ENCODE data around the gene C16orf74.

Gene C16orf74

DNA sequence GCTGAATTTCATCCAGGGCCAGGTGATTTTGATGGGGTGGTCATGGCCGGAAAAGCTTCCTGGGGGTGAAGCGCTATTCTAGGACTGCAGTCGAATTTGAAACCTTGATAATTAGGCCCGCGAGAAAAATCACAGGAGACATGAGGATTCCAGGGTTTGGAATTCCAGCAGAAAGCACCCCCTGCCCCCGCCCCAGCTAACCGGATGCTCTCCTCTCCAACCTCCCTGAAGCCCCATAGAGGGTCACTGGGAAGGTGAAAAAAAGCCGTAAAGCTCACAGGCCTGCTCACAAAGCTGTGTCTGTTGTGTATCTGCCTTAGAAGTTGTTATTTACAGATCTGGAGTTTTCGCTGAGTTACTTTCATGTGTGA is 61.0 kb downstream of the C16orf74 start:
- DNase-seq = no peak

DNA sequence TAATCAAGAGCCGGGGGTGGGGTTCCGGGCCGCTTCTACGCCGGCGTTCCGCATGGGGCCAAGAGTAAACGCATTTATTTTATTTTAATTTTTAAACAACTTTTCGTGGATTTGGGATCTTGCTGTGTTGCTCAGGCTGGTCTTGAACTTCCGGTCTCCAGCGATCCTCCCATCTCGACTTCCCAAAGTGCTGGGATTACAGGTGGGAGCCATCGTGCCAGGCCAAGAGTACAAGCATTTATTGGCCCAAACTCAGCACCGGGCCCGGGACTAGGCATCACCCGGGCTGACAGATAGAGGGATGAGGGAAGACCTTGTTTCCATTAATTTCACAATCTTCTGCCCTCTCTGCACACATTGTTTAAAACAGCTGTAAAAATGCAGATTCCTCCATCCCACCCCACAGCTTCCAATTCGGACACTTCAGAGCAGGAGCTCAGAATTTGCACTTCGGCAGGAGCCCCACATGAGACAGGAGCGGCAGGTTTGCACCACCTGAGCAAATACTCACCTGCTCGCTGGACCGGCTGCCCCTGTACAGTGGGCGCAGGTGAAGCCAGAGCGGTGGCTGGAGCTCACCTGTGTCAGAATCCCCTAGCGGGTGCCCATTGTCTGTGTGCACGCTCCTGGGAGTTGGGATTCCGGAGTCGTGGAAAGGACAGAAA is 61.5 kb downstream of the C16orf74 start:
- no peak for DNase-seq

GRCh38 chr16:85688586-85689284 is 62.2 kb downstream of the C16orf74 start, which contains the start of gene GINS2:
TSS of gene GINS2 (minus strand) at chr16:85688954. CDS start at chr16:85688898, 56 bp downstream.
- DNase-seq = peak; percentile 97

GRCh38 chr16:85687651-85688471 is 63.0 kb downstream of the C16orf74 start:
- no peak for DNase-seq

GRCh38 chr16:85686912-85687591 is 63.8 kb downstream of the C16orf74 start:
- DNase-seq = no peak

DNA sequence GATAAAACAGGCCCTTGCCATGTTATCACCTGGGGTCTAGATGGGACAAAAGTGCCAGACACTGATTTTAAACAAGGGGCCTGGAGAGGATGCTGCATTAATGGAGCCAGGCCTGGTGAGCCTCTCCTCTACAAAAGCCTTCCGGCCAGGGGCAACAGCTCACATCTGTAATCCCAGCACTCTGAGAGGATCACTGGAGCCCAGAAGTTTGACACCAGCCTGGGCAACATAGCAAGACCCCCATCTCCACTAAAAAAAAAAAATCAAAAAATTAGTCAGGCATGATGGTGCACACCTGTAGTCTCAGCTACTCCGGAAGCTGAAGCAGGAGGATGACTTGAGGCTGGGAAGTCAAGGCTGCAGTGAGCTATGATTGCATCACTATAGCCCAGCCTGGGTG is 65.6 kb downstream of the C16orf74 start:
- DNase-seq = no peak

DNA sequence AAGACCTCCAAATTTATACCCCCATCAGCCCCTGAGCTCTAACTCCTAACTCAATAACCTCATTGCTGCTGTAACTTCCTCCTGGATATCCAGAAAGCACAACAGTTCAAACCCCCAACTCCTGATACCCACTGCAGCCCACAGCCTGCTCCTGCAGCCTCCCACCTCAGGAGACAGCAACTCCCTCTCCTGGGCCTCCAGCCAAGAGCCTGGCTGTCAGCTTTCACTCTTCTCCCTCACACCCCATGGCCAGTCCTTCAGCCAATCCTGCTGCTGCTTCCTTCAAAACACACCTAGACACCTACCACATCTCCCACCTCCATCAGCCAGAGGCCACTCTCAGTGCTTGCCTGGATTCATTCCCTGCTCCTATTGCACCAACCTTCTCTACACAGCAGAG is 67.5 kb downstream of the C16orf74 start:
- no peak for DNase-seq

GRCh38 chr16:85682516-85682915 is 68.4 kb downstream of the C16orf74 start:
- DNase-seq = no peak

DNA sequence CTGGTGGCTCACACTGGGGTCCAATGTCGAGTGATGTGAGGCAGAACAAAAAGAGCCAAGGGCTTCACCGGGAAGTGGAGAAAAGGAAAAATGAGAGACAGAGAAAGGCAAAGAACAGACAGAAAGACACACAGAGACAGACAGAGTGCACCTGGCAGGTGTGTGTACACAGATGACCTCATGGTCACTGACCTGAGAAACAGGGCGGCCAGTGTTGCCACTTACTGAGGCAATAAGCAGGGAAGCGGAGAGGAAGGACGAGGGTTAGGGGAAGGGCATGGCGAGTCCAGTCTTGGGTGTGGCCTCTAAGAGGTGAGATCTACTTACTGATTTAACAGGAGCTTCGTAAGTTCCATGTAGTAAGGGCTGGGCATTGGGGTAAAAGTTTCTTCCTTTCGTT is 69.6 kb downstream of the C16orf74 start:
- no peak for DNase-seq

DNA sequence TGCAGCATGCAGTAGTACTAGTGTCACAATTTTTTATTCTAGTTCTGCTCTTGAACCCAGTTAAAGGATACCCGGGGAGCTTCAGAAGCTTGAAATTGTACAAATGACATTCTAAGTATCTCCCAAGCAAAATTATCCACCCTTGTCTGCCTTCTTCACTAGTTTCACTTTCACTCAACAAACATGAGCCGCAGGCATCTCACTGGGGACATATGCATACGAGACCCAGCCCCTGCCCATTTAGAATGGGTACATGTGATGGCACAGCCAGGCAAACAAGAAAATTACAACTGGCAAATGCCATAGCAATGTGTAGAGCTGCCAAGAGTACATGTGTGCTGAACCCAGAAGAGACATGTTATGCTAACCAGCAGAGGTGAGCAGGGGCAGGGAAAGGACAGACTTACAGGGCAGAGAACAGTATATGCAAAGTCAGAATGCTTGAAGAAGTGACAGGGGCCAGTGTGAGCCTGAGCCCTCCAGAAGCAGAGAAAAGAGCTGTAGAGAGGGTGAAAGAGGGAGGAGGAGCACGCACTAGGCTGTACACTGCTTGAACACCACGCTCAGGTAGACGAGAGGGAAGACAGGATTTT is 70.4 kb downstream of the C16orf74 start:
- no peak for DNase-seq

GRCh38 chr16:85679870-85680269 is 71.0 kb downstream of the C16orf74 start:
- DNase-seq = no peak

GRCh38 chr16:85678821-85679220 is 72.1 kb downstream of the C16orf74 start:
- DNase-seq = no peak

DNA sequence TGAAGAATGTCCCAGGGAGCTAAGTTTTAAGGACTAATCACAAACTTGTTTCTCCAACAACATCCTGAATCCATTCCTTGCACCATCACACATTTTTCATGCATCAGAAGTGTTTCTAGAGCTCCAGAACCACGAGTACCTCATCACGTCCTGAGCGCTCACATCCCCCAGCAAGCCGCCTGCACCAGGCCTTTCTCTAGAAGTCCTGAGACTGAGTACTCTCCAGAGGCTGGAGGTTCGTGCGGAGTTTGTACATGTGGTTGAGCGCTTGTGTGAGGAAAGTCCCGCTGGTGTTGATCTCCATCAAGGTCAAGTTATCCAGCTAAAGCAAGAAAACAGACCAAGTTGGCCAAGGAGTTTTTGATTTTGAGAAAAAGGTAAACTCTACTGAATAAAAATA is 72.9 kb downstream of the C16orf74 start:
- no peak for DNase-seq

- DNase-seq = no peak
Observed at GRCh38 chr16:85677383-85677967, 73.4 kb downstream of the C16orf74 start.

- peak; percentile 55 for DNase-seq
Observed at GRCh38 chr16:85676466-85676865, 74.4 kb downstream of the C16orf74 start.

DNA sequence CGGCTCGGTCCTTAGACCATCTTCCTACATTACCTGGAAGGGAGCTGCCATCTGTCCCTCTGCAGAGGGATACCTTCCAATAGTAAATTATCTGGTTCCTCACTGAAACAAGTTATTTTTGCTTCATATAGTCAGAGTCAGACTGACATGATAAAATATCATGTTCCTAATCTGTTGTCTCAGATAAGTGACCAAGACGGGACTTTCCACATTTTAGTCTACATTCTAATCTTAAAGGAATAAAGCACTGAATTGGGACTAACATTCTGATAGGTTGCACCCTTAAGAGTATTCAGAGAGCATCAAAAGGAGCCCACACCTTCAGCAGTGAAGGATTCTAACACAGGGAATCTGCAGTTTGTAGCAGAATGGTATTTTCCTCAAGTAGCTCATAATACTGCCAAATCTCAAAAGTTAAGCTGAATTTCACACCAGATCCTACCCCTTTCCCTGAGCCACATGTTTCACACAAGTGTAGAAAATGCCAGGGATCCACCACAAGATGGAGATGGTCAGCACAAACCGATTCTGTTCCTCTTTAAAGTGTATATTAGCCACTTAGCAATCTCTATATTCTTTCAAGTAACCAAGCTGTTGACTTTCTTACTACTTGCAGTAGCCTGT is 75.5 kb downstream of the C16orf74 start:
- peak; percentile 73 for DNase-seq

DNA sequence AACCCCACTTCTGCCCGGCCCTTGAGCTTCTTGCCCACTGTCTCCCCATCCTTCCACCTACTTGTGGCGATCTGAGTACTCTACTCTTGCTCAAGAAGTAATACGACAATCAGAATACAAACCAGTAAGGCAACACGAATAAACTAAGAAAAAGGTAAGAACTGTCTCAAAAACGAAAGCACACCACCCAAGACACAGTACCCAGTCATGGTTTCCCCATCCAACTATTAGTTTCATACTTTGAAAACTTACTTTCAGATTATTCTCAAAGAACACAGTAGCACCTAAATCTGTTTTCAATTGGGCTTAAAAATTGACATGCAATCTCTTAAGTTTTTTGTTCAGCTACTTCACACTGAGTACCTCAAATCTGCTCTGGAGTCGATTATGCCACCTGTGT is 76.1 kb downstream of the C16orf74 start:
- DNase-seq = no peak

- no peak for DNase-seq
Observed at GRCh38 chr16:85674418-85674755, 76.5 kb downstream of the C16orf74 start.

- peak; percentile 94 for DNase-seq
Observed at GRCh38 chr16:85673529-85674417, 77.1 kb downstream of the C16orf74 start.

DNA sequence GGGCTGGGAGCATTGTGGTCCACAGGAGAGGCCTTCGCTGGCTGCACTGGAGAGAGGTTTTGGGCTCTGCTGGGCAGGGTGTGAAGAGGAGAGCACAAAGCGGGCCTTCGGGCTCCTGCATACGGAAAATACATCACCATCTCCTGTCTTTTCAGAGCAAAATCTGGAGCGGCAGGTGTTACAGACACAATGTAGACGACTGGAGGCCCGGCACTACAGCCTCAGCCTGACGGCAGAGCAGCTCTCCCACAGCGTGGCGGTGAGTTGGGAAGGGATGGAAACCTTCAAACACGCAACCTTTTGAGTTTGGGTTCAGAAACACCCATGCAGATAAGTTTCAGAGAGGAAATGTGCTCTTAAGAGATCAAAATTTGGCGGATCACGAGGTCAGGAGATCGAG is 80.1 kb downstream of the C16orf74 start:
- DNase-seq = no peak
